Activated CD8-positive, alpha-beta memory T cell treated with anti-CD3 and anti-CD28 coated beads, Interleukin-2, amount 50 U/mL, for 24 hours (primary cell): ENCODE measurements around the gene PML.

Experiments used
- DNase-seq: peaks from one replicate; pipeline ENCODE4 v3.0.0-alpha.2; 2020; ENCODE audit errors: extremely low read depth

The PML gene

GRCh38 chr15:73985101-73985873 is 9.2 kb upstream of the PML start:
- DNase-seq: no peak

DNA sequence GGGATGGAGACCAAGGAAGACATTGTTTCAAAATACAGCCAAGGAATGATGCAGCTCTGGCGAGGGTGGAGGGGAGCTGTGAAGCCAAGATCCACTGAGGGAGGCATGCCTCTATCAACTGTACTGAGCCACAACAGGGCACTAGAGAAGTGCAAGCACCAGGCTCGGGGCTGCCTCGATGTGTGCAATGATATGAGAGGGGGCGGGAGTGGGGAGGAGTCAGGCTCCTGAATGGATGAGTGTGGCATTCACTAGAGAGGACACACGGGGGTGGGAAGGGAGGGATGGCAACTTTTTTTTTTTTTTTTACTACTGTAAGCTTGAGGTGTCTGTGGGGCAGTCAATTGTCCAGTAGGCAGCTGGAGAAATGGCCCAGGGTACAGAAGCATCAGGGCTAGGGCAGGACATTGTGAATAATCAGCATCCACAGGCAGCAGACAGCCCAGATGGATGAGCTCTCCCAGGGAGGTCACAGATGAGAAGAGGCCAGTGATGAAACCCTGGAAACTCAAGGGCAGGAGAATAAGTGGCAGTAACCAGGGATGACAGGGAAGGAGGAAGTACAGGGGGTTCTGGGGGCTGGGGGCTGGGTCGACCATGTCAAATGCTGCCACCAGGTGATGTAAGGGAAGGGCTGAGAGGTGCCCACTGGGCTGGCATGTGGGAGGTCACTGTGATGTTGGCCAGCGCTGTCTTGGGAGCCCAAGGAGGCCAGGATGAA is 8.3 kb upstream of the PML start:
- no peak for DNase-seq

DNA sequence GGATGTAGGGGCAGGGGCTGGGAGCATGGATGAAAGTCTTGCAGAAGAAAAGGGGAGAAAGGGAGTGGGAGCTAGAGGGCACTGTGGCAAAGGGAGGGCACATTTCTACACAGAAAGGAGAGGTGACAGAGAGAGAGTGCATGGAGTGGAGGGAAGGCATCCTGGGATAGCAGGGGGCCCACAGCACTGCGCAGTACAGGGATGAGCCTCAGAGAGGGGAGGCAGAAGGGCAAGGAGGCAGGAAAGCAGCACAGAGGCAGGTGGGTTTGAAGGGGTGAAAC is 7.8 kb upstream of the PML start:
- no peak for DNase-seq

- no peak for DNase-seq
These were observed 7.3 kb upstream of the PML start for GRCh38 chr15:73987250-73987649.

DNA sequence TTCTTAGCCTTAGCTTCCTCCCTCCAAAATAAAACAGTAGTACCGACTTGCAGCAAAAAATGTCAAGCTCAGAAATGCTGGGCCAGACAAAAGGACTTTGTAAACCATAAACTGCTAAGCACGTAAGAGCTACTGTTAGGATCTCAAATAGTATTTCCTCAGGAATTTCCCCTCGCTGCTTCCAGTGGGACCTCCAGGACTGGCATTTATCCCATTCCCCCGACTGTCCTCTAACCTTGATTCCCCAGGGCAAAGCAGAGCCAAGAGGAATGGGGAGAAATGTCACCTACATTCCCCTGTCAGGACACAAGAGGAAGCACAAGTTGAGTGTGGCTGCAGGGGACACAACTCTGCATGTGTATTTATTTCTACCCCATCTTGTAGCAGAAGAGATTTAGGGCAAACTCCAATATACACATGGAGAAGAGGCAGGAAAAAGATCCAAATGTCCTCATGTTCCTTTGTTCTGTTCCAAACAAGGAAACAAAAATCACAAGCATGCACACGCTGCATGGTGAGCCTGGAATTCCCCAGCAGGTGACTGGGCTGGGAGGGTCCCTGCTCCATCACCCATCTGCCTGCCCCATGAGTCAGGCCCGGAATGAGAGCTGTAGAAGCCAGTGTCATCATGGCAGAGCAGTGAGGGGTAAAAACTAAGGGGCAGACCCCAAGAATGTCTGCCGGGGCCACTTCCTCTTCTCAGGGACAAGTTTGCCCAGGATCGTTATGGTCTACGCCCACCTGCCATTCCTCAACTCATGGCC is 6.7 kb upstream of the PML start:
- no peak for DNase-seq

GRCh38 chr15:73988445-73988969 is 6.0 kb upstream of the PML start:
- no peak for DNase-seq

- DNase-seq: no peak
These were observed 5.3 kb upstream of the PML start for GRCh38 chr15:73989001-73989798.

DNA sequence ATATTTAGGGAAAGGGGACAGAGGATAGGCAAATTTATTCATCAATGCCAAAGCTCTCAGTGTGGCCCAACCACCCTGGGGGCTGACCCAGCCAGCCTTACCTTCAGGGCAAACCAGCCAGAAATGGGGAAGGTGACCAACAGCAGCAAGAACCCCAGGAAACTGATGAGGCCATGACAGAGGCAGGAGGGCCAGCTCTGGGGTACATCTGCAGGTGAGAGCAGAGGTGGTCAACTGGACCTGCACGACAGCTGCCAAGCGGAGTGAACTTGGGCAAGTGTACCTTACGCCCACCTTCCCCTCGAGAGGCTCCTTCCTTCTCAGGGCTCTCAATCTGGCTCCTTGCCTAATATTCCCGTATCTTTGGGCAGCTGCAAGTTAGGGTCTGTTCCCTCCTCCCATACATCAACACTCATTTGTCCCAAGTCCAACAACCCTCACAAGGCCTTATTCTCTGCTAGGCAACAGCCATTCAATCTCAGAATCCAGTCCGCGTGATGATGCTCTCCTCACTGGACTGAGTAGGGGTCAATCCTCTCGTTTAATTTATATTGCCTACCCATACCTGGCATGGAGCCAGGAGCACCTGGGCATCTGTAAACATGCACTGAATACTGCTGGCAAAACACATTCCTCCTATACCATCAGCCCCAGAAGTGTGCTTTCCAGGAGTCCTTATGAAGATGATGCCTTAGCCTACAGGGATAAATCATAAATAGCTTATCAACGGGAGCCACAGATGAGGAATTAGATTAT is 4.1 kb upstream of the PML start:
- DNase-seq: no peak

GRCh38 chr15:73991260-73991659 is 3.3 kb upstream of the PML start:
- DNase-seq: no peak

GRCh38 chr15:73991726-73992593 is 2.6 kb upstream of the PML start, which contains the start of gene STOML1:
TSS of gene STOML1 (minus strand) at chr15:73992295. CDS start at chr15:73992223, 72 bp downstream.
- DNase-seq: peak; percentile 84

DNA sequence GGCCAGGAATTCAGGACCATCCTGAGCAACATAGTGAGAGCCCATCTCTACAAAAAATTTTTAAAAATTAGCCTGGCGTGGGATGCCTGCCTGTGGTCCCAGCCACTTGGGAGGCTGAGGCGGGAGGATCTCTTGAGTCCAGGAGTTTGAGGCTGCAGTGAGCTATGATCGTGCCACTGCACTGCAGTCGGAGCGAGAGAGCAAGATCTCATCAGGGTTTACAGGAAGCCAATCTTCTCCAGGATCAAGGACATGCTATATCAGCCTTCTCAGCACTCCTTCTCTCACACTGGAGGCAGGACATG is 2.0 kb upstream of the PML start:
- DNase-seq: no peak

DNA sequence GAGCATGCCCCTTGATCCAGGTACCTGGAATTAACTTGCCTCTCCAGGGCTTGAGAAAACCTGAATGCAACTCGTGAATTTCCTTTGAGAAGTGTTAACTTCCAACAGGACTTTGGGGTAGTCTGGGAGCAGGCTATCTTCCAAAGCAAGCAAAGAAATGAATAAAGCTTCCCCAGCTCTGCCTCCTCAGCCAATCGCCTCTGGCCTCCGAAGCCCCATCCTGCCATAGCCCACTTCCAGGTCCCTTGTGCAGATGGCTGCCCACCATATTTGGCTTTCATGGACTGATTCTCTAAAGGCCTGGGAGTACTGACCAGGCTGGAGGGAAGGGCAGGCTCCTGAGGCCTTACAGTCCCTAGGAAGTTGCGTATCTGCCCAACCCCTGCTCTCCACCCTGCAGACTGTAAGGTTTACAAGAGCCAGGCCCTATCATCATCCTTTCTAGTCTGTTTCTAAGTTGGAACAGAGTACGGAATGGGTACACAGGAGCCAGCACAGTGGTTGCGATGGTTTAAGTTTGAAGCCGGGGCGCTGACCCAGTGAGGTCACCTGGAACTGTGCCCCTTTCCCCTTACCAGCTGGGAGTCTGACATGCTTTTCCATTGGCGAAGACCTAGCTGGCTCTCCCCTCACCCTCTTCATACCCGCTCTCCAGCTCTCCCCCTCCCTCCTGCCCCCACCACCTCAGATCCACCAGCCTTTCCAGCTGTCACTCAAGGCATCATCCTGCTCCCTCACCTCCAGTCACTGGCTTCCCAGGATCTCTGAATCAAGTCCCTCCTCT is 1.1 kb upstream of the PML start:
- no peak for DNase-seq

DNA sequence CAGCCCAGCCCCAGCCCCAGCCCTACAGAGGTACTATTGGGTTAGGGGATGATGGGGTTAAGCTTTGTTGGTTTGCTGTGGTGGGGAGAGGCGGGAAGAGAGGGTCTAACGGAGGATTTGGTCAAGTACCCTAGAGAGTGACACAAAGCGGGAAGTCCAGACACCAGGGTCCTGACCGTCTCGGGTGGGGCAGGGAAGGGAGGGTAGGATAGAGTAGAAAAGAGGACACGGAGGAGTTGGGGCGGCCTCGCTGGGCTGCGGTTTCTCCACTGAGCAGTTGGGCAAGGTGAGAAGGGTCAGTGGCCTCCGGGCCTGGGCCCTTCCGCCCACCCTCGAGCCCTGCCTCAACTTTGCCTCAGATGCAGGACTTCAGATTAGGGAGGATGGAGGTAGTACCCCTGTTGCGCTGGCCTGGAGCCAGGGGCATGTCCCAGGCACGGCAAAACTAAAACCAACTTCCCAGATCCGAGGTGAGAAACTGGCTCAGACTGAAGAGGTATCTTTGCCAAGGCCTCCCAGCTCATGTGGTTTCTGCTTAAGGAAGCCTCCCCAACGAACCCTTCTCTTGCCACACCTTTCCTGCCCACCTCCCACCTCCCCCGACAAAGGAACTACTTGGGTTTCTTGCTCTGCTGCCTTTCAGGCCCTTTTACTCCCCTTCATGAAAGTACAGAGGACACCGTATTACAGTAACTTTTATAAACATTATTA is 551 bp downstream of the PML start:
- DNase-seq: no peak

DNA sequence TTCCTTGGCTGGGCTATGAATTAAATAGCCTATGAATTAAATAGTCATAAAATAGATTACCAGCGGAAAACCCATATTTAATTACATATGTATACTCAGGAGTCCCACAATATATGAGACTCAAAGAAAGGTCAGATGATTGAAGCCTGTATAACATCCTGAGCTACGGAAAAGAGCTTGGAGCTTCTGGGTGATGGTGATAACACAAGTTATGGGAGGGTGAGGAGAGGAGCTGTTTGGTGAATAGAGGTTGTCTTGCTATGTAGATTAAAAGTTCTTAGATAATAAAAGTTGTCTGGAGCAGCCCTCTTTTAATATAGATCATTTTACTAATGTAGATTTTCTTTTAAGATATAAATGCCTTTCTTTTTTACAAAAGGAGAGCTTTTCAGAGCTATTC is 1.8 kb downstream of the PML start:
- DNase-seq: no peak

- no peak for DNase-seq
These were observed 2.4 kb downstream of the PML start for GRCh38 chr15:73996939-73997338.

DNA sequence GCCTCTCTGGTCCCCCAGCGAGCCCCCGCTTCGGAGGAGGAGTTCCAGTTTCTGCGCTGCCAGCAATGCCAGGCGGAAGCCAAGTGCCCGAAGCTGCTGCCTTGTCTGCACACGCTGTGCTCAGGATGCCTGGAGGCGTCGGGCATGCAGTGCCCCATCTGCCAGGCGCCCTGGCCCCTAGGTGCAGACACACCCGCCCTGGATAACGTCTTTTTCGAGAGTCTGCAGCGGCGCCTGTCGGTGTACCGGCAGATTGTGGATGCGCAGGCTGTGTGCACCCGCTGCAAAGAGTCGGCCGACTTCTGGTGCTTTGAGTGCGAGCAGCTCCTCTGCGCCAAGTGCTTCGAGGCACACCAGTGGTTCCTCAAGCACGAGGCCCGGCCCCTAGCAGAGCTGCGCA is 3.5 kb downstream of the PML start:
- DNase-seq: no peak

DNA sequence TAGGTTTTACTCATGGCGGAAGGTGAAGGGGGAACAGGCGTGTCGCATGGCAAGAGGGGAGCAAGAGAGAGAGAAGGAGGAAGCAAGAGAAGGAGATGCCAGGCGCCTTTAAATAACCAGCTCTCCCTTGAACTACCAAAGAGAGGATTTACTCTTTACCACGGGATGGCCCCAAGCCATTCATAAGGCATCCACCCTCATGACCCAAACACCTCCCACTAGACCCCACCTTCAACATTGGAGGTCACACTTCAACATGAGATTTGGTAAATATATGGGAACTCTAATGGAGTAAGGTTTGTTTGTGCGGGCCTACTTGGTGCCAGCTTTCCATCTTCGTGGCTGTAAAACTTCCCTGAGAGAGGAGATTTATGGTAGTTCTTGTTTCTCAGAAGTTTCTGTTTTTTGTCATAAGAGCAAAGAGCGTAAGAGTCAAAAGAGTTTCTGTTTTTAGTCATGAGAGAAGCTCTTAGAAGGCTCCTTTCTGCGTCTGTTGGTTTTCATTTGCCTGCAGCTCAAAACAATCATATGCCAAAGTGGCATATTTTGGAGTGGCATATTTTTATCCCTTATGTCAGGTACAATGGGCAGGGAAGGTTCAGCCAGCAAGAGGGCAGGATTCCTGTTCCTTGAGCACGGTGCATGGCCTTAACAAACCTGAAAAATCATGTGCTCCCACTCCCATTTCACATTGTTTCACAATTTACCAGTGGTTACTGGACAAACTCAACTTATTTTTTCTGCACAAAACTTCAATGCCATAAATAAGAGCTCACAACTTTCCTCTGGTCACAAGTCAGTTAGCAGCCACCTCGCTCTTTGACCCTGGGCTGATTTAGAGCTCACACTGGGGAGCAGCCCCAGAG is 12.5 kb downstream of the PML start:
- DNase-seq: no peak
